Activated T-helper 17 cell treated with anti-CD3 and anti-CD28 coated beads, Interleukin-2, amount 50 U/mL, for 72 hours (primary cell): ENCODE results near the gene VANGL2. TPM values are rescaled to one million over a fixed set of nuclear protein-coding genes. Genes with fewer than 3 reads are reported as not detected.

Source experiments
- ATAC-seq: fragments of 150-1000 bp; cut with Tn5 transposase; replicated peaks from 2 replicates; pipeline ENCODE4 v1.10.0; 2021; ENCODE audit warnings: mild to moderate bottlenecking, moderate library complexity
- H3K27ac Mint-ChIP-seq: one replicate; pipeline ENCODE4 v1.8.0; 2022; ENCODE audit warnings: mixed read lengths
- H3K27me3 Mint-ChIP-seq: one replicate; pipeline ENCODE4 v1.8.0; 2022; ENCODE audit warnings: mixed read lengths
- H3K36me3 Mint-ChIP-seq: one replicate; pipeline ENCODE4 v1.8.0; 2022; ENCODE audit warnings: low read depth, mild to moderate bottlenecking, mixed read lengths
- H3K4me1 Mint-ChIP-seq: one replicate; pipeline ENCODE4 v1.8.0; 2022; ENCODE audit warnings: mixed read lengths
- H3K4me3 Mint-ChIP-seq: one replicate; pipeline ENCODE4 v1.8.0; 2022; ENCODE audit warnings: mild to moderate bottlenecking, mixed read lengths
- H3K9me3 Mint-ChIP-seq: one replicate; pipeline ENCODE4 v1.8.0; 2022; ENCODE audit warnings: mixed read lengths
- total RNA-seq, 2 donors: library from RNA; stranded (reverse); gene quantifications; one replicate each; pipeline ENCODE4 v1.2.3, GENCODE V29; 2022

The VANGL2 gene
- not detected for total RNA-seq

- ATAC-seq: no peak
- H3K9me3 Mint-ChIP-seq: no peaks in the 10 kb centered on the region
- no peak within 1 kb of the TSS for H3K27ac Mint-ChIP-seq
- no peaks in the 10 kb centered on the region for H3K36me3 Mint-ChIP-seq
- peak within 1 kb of the TSS; percentile 13 for H3K4me3 Mint-ChIP-seq
- peaks cover 7% of the 10 kb centered on the region for H3K4me1 Mint-ChIP-seq
- peaks cover 33% of the 10 kb centered on the region for H3K27me3 Mint-ChIP-seq
These were observed at the start of gene VANGL2 for GRCh38 chr1:160400223-160400645. TSS of gene VANGL2 (plus strand) at chr1:160400564. CDS start at chr1:160415838, 15,274 bp downstream.

GRCh38 chr1:160351629-160352028, 48.7 kb upstream of the VANGL2 start:
- H3K4me1 Mint-ChIP-seq: peaks cover 6% of the 10 kb centered on the region
- no peak overlapping the region for H3K27ac Mint-ChIP-seq
- no peaks in the 10 kb centered on the region for H3K9me3 Mint-ChIP-seq
- no peak overlapping the region for H3K4me3 Mint-ChIP-seq
- no peak for ATAC-seq
- peaks cover 99% of the 10 kb centered on the region for H3K36me3 Mint-ChIP-seq
- H3K27me3 Mint-ChIP-seq: no peaks in the 10 kb centered on the region

GRCh38 chr1:160352555-160352954, 47.8 kb upstream of the VANGL2 start:
- H3K27me3 Mint-ChIP-seq: no peaks in the 10 kb centered on the region
- no peaks in the 10 kb centered on the region for H3K9me3 Mint-ChIP-seq
- ATAC-seq: no peak
- H3K4me1 Mint-ChIP-seq: peaks cover under 1% of the 10 kb centered on the region
- H3K36me3 Mint-ChIP-seq: peaks cover 99% of the 10 kb centered on the region
- no peak overlapping the region for H3K27ac Mint-ChIP-seq
- no peak overlapping the region for H3K4me3 Mint-ChIP-seq

- H3K27ac Mint-ChIP-seq: no peak overlapping the region
- ATAC-seq: no peak
- H3K9me3 Mint-ChIP-seq: no peaks in the 10 kb centered on the region
- no peaks in the 10 kb centered on the region for H3K27me3 Mint-ChIP-seq
- H3K4me3 Mint-ChIP-seq: no peak overlapping the region
- peaks cover 99% of the 10 kb centered on the region for H3K36me3 Mint-ChIP-seq
- H3K4me1 Mint-ChIP-seq: no peaks in the 10 kb centered on the region
These were observed 47.1 kb upstream of the VANGL2 start for GRCh38 chr1:160353223-160353622.

- H3K4me3 Mint-ChIP-seq: no peak overlapping the region
- no peak for ATAC-seq
- no peaks in the 10 kb centered on the region for H3K27me3 Mint-ChIP-seq
- peaks cover 100% of the 10 kb centered on the region for H3K36me3 Mint-ChIP-seq
- H3K9me3 Mint-ChIP-seq: no peaks in the 10 kb centered on the region
- no peaks in the 10 kb centered on the region for H3K4me1 Mint-ChIP-seq
- no peak overlapping the region for H3K27ac Mint-ChIP-seq
These were observed 45.9 kb upstream of the VANGL2 start for GRCh38 chr1:160354388-160354985.

- Mint-ChIP-seq H3K27ac (no peak overlapping the region), H3K4me3 (no peak overlapping the region), H3K27me3 (no peaks in the 10 kb centered on the region), H3K4me1 (peaks cover 4% of the 10 kb centered on the region), H3K36me3 (peaks cover 83% of the 10 kb centered on the region), H3K9me3 (no peaks in the 10 kb centered on the region)
- ATAC-seq: no peak
These were observed 42.9 kb upstream of the VANGL2 start for GRCh38 chr1:160357286-160358002.

- ATAC-seq: no peak
- no peak overlapping the region for H3K27ac Mint-ChIP-seq
- peaks cover 77% of the 10 kb centered on the region for H3K36me3 Mint-ChIP-seq
- H3K9me3 Mint-ChIP-seq: no peaks in the 10 kb centered on the region
- H3K4me3 Mint-ChIP-seq: no peak overlapping the region
- peaks cover 7% of the 10 kb centered on the region for H3K4me1 Mint-ChIP-seq
- H3K27me3 Mint-ChIP-seq: no peaks in the 10 kb centered on the region
These were observed 42.3 kb upstream of the VANGL2 start for GRCh38 chr1:160358073-160358472.

- Mint-ChIP-seq H3K4me3 (no peak overlapping the region), H3K36me3 (peaks cover 61% of the 10 kb centered on the region), H3K4me1 (peaks cover 7% of the 10 kb centered on the region), H3K9me3 (no peaks in the 10 kb centered on the region), H3K27ac (no peak overlapping the region), H3K27me3 (no peaks in the 10 kb centered on the region)
- ATAC-seq: no peak
These were observed 40.7 kb upstream of the VANGL2 start for GRCh38 chr1:160359559-160360226.

- H3K27me3 Mint-ChIP-seq: no peaks in the 10 kb centered on the region
- ATAC-seq: no peak
- H3K9me3 Mint-ChIP-seq: no peaks in the 10 kb centered on the region
- H3K4me3 Mint-ChIP-seq: no peak overlapping the region
- H3K27ac Mint-ChIP-seq: no peak overlapping the region
- peaks cover 55% of the 10 kb centered on the region for H3K36me3 Mint-ChIP-seq
- H3K4me1 Mint-ChIP-seq: peaks cover 7% of the 10 kb centered on the region
These were observed 40.1 kb upstream of the VANGL2 start for GRCh38 chr1:160360227-160360695.

GRCh38 chr1:160361199-160361598, 39.2 kb upstream of the VANGL2 start:
- peaks cover 46% of the 10 kb centered on the region for H3K36me3 Mint-ChIP-seq
- H3K9me3 Mint-ChIP-seq: no peaks in the 10 kb centered on the region
- no peak overlapping the region for H3K4me3 Mint-ChIP-seq
- ATAC-seq: no peak
- H3K27ac Mint-ChIP-seq: peak overlapping the region; percentile 82
- peaks cover 7% of the 10 kb centered on the region for H3K4me1 Mint-ChIP-seq
- H3K27me3 Mint-ChIP-seq: no peaks in the 10 kb centered on the region

GRCh38 chr1:160361814-160362167, 38.6 kb upstream of the VANGL2 start:
- Mint-ChIP-seq H3K9me3 (no peaks in the 10 kb centered on the region), H3K4me3 (no peak overlapping the region), H3K27ac (peak overlapping the region; percentile 82), H3K36me3 (peaks cover 40% of the 10 kb centered on the region), H3K27me3 (no peaks in the 10 kb centered on the region), H3K4me1 (peaks cover 7% of the 10 kb centered on the region)
- ATAC-seq: no peak

- ATAC-seq: no peak
- H3K4me1 Mint-ChIP-seq: peaks cover 7% of the 10 kb centered on the region
- H3K9me3 Mint-ChIP-seq: no peaks in the 10 kb centered on the region
- H3K27me3 Mint-ChIP-seq: no peaks in the 10 kb centered on the region
- peak overlapping the region; percentile 82 for H3K27ac Mint-ChIP-seq
- H3K36me3 Mint-ChIP-seq: peaks cover 34% of the 10 kb centered on the region
- H3K4me3 Mint-ChIP-seq: no peak overlapping the region
These were observed 38.0 kb upstream of the VANGL2 start for GRCh38 chr1:160362168-160362957.

- H3K4me3 Mint-ChIP-seq: no peak overlapping the region
- H3K36me3 Mint-ChIP-seq: peaks cover 28% of the 10 kb centered on the region
- peaks cover 7% of the 10 kb centered on the region for H3K4me1 Mint-ChIP-seq
- ATAC-seq: no peak
- peak overlapping the region; percentile 82 for H3K27ac Mint-ChIP-seq
- H3K27me3 Mint-ChIP-seq: no peaks in the 10 kb centered on the region
- H3K9me3 Mint-ChIP-seq: no peaks in the 10 kb centered on the region
These were observed 37.4 kb upstream of the VANGL2 start for GRCh38 chr1:160363010-160363409.

- Mint-ChIP-seq H3K4me3 (no peak overlapping the region), H3K27ac (peak overlapping the region; percentile 82), H3K36me3 (peaks cover 16% of the 10 kb centered on the region), H3K9me3 (no peaks in the 10 kb centered on the region), H3K27me3 (no peaks in the 10 kb centered on the region), H3K4me1 (peaks cover 7% of the 10 kb centered on the region)
- ATAC-seq: no peak
These were observed 36.2 kb upstream of the VANGL2 start for GRCh38 chr1:160363951-160364735.
